Hepatocyte (in vitro differentiated cells): Measurements from ENCODE around the gene C8A. TPM values are rescaled to one million over a fixed set of nuclear protein-coding genes. Genes with fewer than 3 reads are reported as not detected.

Experiments
- DNase-seq: peaks from one replicate; pipeline ENCODE4 v3.0.0-alpha.2; 2016; ENCODE audit warnings: low spot score
- H2AFZ ChIP-seq: fragments of 200-600 bp; sonication (generic); 2 replicates; pipeline ENCODE4 v1.6.0; 2016; ENCODE audit warnings: antibody characterized with exemption, mild to moderate bottlenecking
- H3K27ac ChIP-seq: fragments of 200-600 bp; sonication (generic); 2 replicates; pipeline ENCODE4 v1.5.1; 2016; ENCODE audit warnings: mild to moderate bottlenecking
- H3K27me3 ChIP-seq: fragments of 200-600 bp; sonication (generic); 2 replicates; pipeline ENCODE4 v1.6.1; 2016
- H3K36me3 ChIP-seq: fragments of 200-600 bp; sonication (generic); replicated peaks from 2 replicates; pipeline ENCODE4 v1.5.1; 2016; ENCODE audit warnings: low read depth; ENCODE audit not compliant: insufficient read depth
- H3K4me1 ChIP-seq: fragments of 200-600 bp; sonication (generic); 2 replicates; pipeline ENCODE4 v1.5.1; 2016; ENCODE audit warnings: mild to moderate bottlenecking, moderate library complexity; ENCODE audit not compliant: insufficient read depth
- H3K4me2 ChIP-seq: fragments of 200-600 bp; sonication (generic); 2 replicates; pipeline ENCODE4 v1.6.0; 2016
- H3K4me3 ChIP-seq: fragments of 200-600 bp; sonication (generic); 2 replicates; pipeline ENCODE4 v1.5.1; 2016; ENCODE audit warnings: mild to moderate bottlenecking
- H3K79me2 ChIP-seq: fragments of 200-600 bp; sonication (generic); 2 replicates; pipeline ENCODE4 v1.6.0; 2017; ENCODE audit warnings: mild to moderate bottlenecking
- H3K9me2 ChIP-seq: fragments of 200-600 bp; sonication (generic); replicated peaks from 2 replicates; pipeline ENCODE4 v1.6.0; 2017; ENCODE audit warnings: mild to moderate bottlenecking; ENCODE audit not compliant: insufficient read depth
- H3K9me3 ChIP-seq: fragments of 200-600 bp; sonication (generic); 2 replicates; pipeline ENCODE4 v1.5.1; 2016; ENCODE audit warnings: low read depth, mild to moderate bottlenecking
- H4K20me1 ChIP-seq: fragments of 200-600 bp; sonication (generic); 2 replicates; pipeline ENCODE4 v1.6.0; 2016; ENCODE audit warnings: mild to moderate bottlenecking; ENCODE audit not compliant: insufficient read depth, poor library complexity, severe bottlenecking
- CTCF ChIP-seq: fragments of 200-600 bp; sonication (generic); IDR thresholded peaks from 2 replicates; pipeline ENCODE4 v1.5.1; 2016; ENCODE audit warnings: antibody characterized with exemption, mild to moderate bottlenecking; ENCODE audit not compliant: poor library complexity
- EZH2 ChIP-seq: fragments of 200-600 bp; sonication (generic); IDR thresholded peaks from 2 replicates; pipeline ENCODE4 v1.6.1; 2016; ENCODE audit warnings: antibody characterized with exemption, mild to moderate bottlenecking, borderline replicate concordance
- EZH2phosphoT487 ChIP-seq: fragments of 200-600 bp; sonication (generic); IDR thresholded peaks from one replicate; pipeline ENCODE4 v1.6.1; 2018; ENCODE audit warnings: antibody characterized with exemption, mild to moderate bottlenecking, low read depth, moderate library complexity; ENCODE audit not compliant: unreplicated experiment, severe bottlenecking
- WGBS: methylation state at CpG from one replicate; pipeline ENCODE4 v1.1.6; 2016; ENCODE audit warnings: low lambda C conversion rate; ENCODE audit errors: missing lambda C conversion rate; 5-methylcytosine and 5-hydroxymethylcytosine counted together
- polyA plus RNA-seq: library from polyadenylated mRNA; unstranded; fragments of >200 nt; fragmentation: Nextera tagmentation; extraction: Ambion mirVana; gene quantifications from 2 replicates; pipeline ENCODE4 v1.2.1, GENCODE V29; 2016
- total RNA-seq: library from RNA; depleted of rRNA; stranded (reverse); fragments of >200 nt; gene quantifications from 2 replicates; pipeline ENCODE4 v1.2.3, GENCODE V29; 2014

C8A gene
- total and polyA plus RNA-seq, 2 experiments from 2014 or later, result 6.1 to 8.2 TPM

DNA sequence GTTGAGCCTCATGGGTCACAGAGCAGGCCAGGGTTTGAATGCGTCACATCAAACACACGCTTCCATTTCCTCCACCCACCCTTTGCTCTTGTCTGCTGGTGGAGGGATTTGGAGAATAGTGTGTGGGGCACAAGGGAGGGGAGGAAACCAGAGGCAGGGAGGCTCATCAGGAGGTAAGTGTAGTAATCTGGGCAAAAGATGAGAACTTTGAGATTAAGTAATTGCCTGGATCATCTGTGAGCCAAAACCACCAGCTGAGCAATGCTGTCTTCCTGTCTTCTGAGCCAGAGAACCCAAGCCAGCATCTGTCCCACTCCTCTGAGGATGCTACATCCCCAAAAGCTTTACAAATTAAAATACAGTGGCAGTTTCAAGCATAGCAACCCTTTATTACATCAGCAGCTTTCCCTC is 66.0 kb downstream of the C8A start:
- Histone ChIP-seq H3K79me2 (no peaks in the 10 kb centered on the region), H3K4me1 (peaks cover 13% of the 10 kb centered on the region), H3K4me3 (no peak overlapping the region), H3K9me2 (no peaks in the 10 kb centered on the region), H4K20me1 (no peaks in the 10 kb centered on the region), H2AFZ (no peak overlapping the region), H3K36me3 (no peaks in the 10 kb centered on the region), H3K9me3 (no peaks in the 10 kb centered on the region), H3K4me2 (no peak overlapping the region), H3K27ac (no peak overlapping the region), H3K27me3 (no peaks in the 10 kb centered on the region)
- DNase-seq, result no peak
- 69% methylated on average over 2 of the region's 2 CpGs for WGBS
- TF ChIP-seq EZH2 (no peak), EZH2phosphoT487 (no peak), CTCF (no peak)

DNA sequence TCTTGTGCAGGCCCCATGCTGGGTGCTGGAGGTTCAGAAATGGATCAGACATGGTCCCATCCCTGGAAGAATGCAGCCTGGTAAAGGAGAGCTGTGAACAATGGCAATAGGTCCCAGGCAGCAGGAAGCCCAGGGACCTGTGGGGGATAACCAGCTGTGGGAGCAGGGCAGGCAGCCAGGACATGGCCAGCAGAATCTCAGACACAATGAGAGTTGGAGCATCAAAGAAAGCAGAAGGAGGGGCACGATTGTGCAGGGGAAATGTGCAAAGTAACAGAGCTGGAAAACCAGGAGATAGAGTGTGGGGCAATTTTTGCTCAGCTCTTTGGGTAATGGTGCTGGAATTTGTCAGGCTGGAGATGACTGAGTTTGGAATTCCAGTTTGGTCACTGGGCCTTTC is 66.9 kb downstream of the C8A start:
- Histone ChIP-seq H3K4me2 (no peak overlapping the region), H3K4me1 (peaks cover 13% of the 10 kb centered on the region), H3K79me2 (no peaks in the 10 kb centered on the region), H3K27me3 (no peaks in the 10 kb centered on the region), H3K36me3 (no peaks in the 10 kb centered on the region), H4K20me1 (no peaks in the 10 kb centered on the region), H3K27ac (no peak overlapping the region), H3K9me3 (no peaks in the 10 kb centered on the region), H3K4me3 (no peak overlapping the region), H3K9me2 (no peaks in the 10 kb centered on the region), H2AFZ (no peak overlapping the region)
- TF ChIP-seq CTCF (no peak), EZH2 (no peak), EZH2phosphoT487 (no peak)
- WGBS, result 40% methylated on average over 1 of the region's 1 CpG
- DNase-seq, result no peak

- WGBS, result 89% methylated on average over 4 of the region's 4 CpGs
- no peaks in the 10 kb centered on the region for H3K9me3 ChIP-seq
- H3K79me2 ChIP-seq, result no peaks in the 10 kb centered on the region
- peaks cover 13% of the 10 kb centered on the region for H3K4me1 ChIP-seq
- no peak overlapping the region for H3K27ac ChIP-seq
- no peak for TF ChIP-seq CTCF
- TF ChIP-seq EZH2, result no peak
- no peak for TF ChIP-seq EZH2phosphoT487
- H3K4me3 ChIP-seq, result no peak overlapping the region
- no peaks in the 10 kb centered on the region for H3K27me3 ChIP-seq
- no peaks in the 10 kb centered on the region for H3K9me2 ChIP-seq
- no peaks in the 10 kb centered on the region for H3K36me3 ChIP-seq
- no peak for DNase-seq
- H3K4me2 ChIP-seq, result no peak overlapping the region
- no peak overlapping the region for H2AFZ ChIP-seq
- H4K20me1 ChIP-seq, result no peaks in the 10 kb centered on the region
Measured at GRCh38 chr1:56922070-56922469, 67.5 kb downstream of the C8A start.

GRCh38 chr1:56922507-56922906 is 67.9 kb downstream of the C8A start:
- H3K79me2 ChIP-seq, result no peaks in the 10 kb centered on the region
- no peak overlapping the region for H3K4me3 ChIP-seq
- no peak overlapping the region for H3K27ac ChIP-seq
- peaks cover 13% of the 10 kb centered on the region for H3K4me1 ChIP-seq
- no peaks in the 10 kb centered on the region for H3K27me3 ChIP-seq
- H3K9me3 ChIP-seq, result no peaks in the 10 kb centered on the region
- H2AFZ ChIP-seq, result no peak overlapping the region
- H4K20me1 ChIP-seq, result no peaks in the 10 kb centered on the region
- TF ChIP-seq EZH2phosphoT487, result no peak
- no peak for TF ChIP-seq EZH2
- no peak for TF ChIP-seq CTCF
- no peaks in the 10 kb centered on the region for H3K9me2 ChIP-seq
- no peak for DNase-seq
- no peak overlapping the region for H3K4me2 ChIP-seq
- 100% methylated on average over 1 of the region's 1 CpG for WGBS
- H3K36me3 ChIP-seq, result no peaks in the 10 kb centered on the region
